Osteoblast (primary cell): ENCODE measurements around the gene ADAM8. TPM values are rescaled to one million over a fixed set of nuclear protein-coding genes. Genes with fewer than 3 reads are reported as not detected.

Experiments used
- DNase-seq: peaks from one replicate; pipeline ENCODE4 v3.0.0; 2011; ENCODE audit warnings: low spot score, mixed read lengths; ENCODE audit not compliant: insufficient read length; ENCODE audit errors: missing footprints
- H2AFZ ChIP-seq: 2 replicates; pipeline ENCODE4 v1.6.0; 2011; ENCODE audit warnings: mild to moderate bottlenecking, low read length
- H3K27ac ChIP-seq: 2 replicates; pipeline ENCODE4 v1.5.1; 2011; ENCODE audit warnings: mild to moderate bottlenecking, low read depth, low read length, moderate library complexity
- H3K27me3 ChIP-seq: 2 replicates; pipeline ENCODE4 v1.6.0; 2012; ENCODE audit warnings: mild to moderate bottlenecking, control low read depth, inconsistent platforms, low read length, moderate library complexity; ENCODE audit not compliant: insufficient read depth
- H3K36me3 ChIP-seq: 2 replicates; pipeline ENCODE4 v1.5.1; 2011; ENCODE audit warnings: mild to moderate bottlenecking, low read length, control low read depth, moderate library complexity; ENCODE audit not compliant: insufficient read depth
- H3K4me1 ChIP-seq: 2 replicates; pipeline ENCODE4 v1.5.1; 2011; ENCODE audit warnings: mild to moderate bottlenecking, low read length, control low read depth, moderate library complexity; ENCODE audit not compliant: insufficient read depth
- H3K4me2 ChIP-seq: 2 replicates; pipeline ENCODE4 v1.6.0; 2011; ENCODE audit warnings: mild to moderate bottlenecking, low read length; ENCODE audit not compliant: insufficient read depth
- H3K4me3 ChIP-seq: fragments of 200-600 bp; sonication (generic); 3 replicates; pipeline ENCODE4 v1.5.1; 2012; ENCODE audit warnings: mild to moderate bottlenecking, low read length, inconsistent platforms; ENCODE audit not compliant: insufficient read depth
- H3K79me2 ChIP-seq: 2 replicates; pipeline ENCODE4 v1.6.0; 2012; ENCODE audit warnings: mild to moderate bottlenecking, low read length, control low read depth, inconsistent platforms; ENCODE audit not compliant: insufficient read depth
- H3K9me3 ChIP-seq: 2 replicates; pipeline ENCODE4 v1.5.1; 2011; ENCODE audit warnings: low read depth, low read length, control low read depth
- H4K20me1 ChIP-seq: 2 replicates; pipeline ENCODE4 v1.6.0; 2012; ENCODE audit warnings: mild to moderate bottlenecking, low read length, control low read depth; ENCODE audit not compliant: insufficient read depth
- total RNA-seq: library from RNA; depleted of rRNA; stranded (reverse); fragments of >200 nt; gene quantifications from 2 replicates; pipeline ENCODE4 v1.2.3, GENCODE V29; 2012
- TF ChIP-seq, protein P1 (sequence below): IDR thresholded peaks from 2 replicates; pipeline ENCODE4 v1.5.1; 2011; ENCODE audit warnings: mild to moderate bottlenecking, low read depth, low read length, moderate library complexity; ENCODE audit errors: extremely low read depth

ADAM8 gene
- total RNA-seq, 1 donor, result 2.2 TPM

DNA sequence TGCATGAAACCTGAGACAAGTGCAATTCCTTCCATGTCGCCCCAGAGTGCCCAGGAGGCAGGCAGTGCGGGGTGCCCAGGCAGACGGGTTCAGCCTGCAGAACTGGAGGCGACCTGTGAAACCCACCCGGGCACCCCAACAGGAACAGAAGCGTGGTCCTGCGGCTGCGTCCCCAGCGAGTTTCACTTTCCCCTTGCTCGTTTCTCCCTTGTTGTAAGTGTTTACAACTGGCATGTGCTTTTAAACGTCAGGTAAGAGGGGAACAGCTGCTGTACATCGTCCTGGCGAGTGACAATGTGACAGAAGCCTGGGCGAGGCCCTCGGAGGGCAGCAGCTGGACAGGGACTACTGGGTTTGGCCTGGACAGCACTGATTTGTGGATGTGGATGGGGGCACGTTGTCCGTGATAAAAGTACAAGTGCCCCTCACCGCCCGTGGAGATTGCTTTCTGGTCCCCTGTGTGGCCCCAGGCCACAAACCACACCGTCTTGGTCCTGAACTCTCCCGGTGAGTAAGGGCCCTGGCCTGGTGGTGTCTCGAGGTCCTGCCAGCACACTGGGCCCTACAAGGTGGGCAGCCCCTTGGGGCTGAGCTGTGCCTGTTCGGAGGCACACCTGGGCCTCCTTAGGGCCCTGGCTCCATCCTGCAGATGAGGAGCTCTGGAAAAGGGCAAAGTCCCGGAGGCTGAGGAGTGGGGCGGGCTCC, 35.0 kb downstream of the ADAM8 start:
- TF ChIP-seq, protein P1, sequence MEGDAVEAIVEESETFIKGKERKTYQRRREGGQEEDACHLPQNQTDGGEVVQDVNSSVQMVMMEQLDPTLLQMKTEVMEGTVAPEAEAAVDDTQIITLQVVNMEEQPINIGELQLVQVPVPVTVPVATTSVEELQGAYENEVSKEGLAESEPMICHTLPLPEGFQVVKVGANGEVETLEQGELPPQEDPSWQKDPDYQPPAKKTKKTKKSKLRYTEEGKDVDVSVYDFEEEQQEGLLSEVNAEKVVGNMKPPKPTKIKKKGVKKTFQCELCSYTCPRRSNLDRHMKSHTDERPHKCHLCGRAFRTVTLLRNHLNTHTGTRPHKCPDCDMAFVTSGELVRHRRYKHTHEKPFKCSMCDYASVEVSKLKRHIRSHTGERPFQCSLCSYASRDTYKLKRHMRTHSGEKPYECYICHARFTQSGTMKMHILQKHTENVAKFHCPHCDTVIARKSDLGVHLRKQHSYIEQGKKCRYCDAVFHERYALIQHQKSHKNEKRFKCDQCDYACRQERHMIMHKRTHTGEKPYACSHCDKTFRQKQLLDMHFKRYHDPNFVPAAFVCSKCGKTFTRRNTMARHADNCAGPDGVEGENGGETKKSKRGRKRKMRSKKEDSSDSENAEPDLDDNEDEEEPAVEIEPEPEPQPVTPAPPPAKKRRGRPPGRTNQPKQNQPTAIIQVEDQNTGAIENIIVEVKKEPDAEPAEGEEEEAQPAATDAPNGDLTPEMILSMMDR, result no peak
- H3K27me3 ChIP-seq, result peaks cover 67% of the 10 kb centered on the region

DNA sequence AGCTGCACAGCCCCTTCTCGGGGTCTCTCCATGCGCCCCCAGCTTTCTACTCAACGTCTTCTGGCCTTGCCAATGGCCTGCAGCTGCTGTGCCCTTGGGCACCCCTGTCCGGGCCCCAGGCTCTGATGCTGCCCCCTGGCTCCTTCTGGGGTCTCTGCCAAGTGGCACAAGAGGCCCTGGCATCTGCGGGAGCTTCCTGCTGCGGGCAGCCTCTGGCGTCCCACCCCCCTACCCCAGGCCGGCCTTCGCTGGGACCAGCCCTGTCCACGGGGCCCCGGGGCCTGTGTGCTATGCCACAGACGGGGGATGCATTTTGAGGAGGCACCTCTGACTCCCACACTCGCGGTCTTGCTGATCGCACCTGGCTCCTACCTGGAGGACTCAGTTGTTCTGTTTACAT, 36.7 kb downstream of the ADAM8 start:
- TF ChIP-seq, protein P1, result no peak
- H3K27me3 ChIP-seq, result peaks cover 69% of the 10 kb centered on the region
- no peak overlapping the region for H3K4me3 ChIP-seq
- H3K27ac ChIP-seq, result no peak overlapping the region
- no peak overlapping the region for H3K4me2 ChIP-seq
- H2AFZ ChIP-seq, result no peak overlapping the region
- DNase-seq, result no peak
- H4K20me1 ChIP-seq, result no peaks in the 10 kb centered on the region
- H3K4me1 ChIP-seq, result no peaks in the 10 kb centered on the region
- H3K79me2 ChIP-seq, result no peaks in the 10 kb centered on the region
- no peaks in the 10 kb centered on the region for H3K9me3 ChIP-seq
- H3K36me3 ChIP-seq, result no peaks in the 10 kb centered on the region

More for the DNA sequence above, 35.0 kb downstream of the ADAM8 start:
- H3K4me2 ChIP-seq, result no peak overlapping the region
- no peaks in the 10 kb centered on the region for H3K79me2 ChIP-seq
- H3K4me1 ChIP-seq, result no peaks in the 10 kb centered on the region
- no peaks in the 10 kb centered on the region for H3K36me3 ChIP-seq
- no peak for DNase-seq
- H4K20me1 ChIP-seq, result no peaks in the 10 kb centered on the region
- no peak overlapping the region for H3K27ac ChIP-seq
- H2AFZ ChIP-seq, result no peak overlapping the region
- H3K4me3 ChIP-seq, result no peak overlapping the region
- H3K9me3 ChIP-seq, result no peaks in the 10 kb centered on the region

DNA sequence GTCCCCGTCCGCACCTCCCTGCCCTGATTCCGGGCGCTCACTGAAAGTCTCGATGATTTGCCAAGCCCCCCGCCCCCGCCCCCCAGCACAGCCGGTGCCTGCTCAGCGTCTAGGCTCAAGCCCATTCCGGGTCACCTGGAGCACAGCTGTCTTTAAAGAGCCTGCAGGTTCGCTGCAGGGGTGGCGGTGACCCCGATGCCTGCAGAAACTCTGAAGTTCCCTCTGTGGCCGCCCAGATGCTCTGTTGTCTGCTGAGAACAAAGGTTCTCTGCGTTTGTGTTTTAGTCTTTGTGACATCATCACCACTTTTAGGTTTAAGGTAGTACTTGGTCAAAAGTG, 38.2 kb downstream of the ADAM8 start:
- TF ChIP-seq, protein P1, result no peak
- Histone ChIP-seq H3K27me3 (peaks cover 66% of the 10 kb centered on the region), H3K4me3 (no peak overlapping the region)

DNA sequence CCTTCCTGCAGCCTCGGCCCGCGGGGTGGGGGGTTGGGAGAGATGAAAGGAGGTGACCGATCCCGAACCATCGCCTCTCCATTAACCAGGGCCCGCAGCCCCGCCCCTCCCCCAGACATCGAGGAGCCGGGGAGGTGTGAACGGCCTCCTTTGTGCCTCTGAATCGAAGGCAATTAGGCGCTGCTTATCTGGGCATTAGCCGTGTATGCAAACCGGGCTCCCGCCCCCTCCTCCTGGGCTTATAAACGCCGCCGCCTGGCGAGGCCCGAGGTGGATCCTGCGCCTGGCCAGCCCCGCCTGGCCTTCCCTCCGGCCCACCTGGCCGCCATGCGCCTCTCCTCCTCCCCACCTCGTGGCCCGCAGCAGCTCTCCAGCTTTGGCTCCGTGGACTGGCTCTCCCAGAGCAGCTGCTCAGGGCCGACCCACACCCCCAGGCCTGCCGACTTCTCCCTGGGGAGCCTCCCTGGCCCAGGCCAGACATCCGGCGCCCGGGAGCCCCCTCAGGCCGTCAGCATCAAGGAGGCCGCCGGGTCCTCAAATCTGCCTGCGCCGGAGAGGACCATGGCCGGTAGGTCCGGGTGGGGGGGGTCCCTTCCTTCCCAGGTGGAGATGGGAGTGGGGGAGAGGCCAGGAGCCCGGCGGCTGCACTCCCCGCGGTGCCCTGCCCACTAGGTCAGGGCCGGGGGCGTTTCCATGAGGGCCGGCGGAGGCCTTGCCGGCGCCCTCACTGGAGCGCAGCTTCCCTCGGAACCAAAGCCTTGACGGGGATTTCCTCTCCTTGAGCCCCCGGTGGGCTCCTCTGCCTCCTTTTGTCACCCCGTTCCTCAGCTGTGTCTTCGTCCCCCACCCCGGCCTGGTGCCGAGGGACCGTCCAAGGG, 38.8 kb downstream of the ADAM8 start, which contains the start of gene VENTX:
Gene VENTX, plus strand, starts transcription at position 268 of the 878 bp plus-strand sequence. Its CDS starts 60 bp downstream, at position 328.
- Histone ChIP-seq H3K27ac (no peak within 1 kb of the TSS), H3K4me2 (no peak within 1 kb of the TSS), H3K36me3 (no peaks in the 10 kb centered on the region), H3K9me3 (no peaks in the 10 kb centered on the region), H3K79me2 (no peaks in the 10 kb centered on the region), H4K20me1 (no peaks in the 10 kb centered on the region), H3K27me3 (peaks cover 66% of the 10 kb centered on the region), H3K4me3 (no peak within 1 kb of the TSS), H2AFZ (no peak within 1 kb of the TSS), H3K4me1 (no peaks in the 10 kb centered on the region)
- DNase-seq, result no peak
- TF ChIP-seq, protein P1, result no peak

More for the DNA sequence above, 38.2 kb downstream of the ADAM8 start:
- no peaks in the 10 kb centered on the region for H3K4me1 ChIP-seq
- no peaks in the 10 kb centered on the region for H3K79me2 ChIP-seq
- no peaks in the 10 kb centered on the region for H3K9me3 ChIP-seq
- DNase-seq, result no peak
- H3K4me2 ChIP-seq, result no peak overlapping the region
- H3K27ac ChIP-seq, result no peak overlapping the region
- H2AFZ ChIP-seq, result no peak overlapping the region
- H4K20me1 ChIP-seq, result no peaks in the 10 kb centered on the region
- H3K36me3 ChIP-seq, result no peaks in the 10 kb centered on the region
